K562 (cell line): ENCODE results near the gene KCNQ5. TPM values are rescaled to one million over a fixed set of nuclear protein-coding genes. Genes with fewer than 3 reads are reported as not detected.
A peak's percentile ranks its signal among the peaks of the same experiment; 100 is the strongest.

Experiments used
- ATAC-seq: fragments of 200-7000 bp; cut with Tn5 transposase; 3 replicates; pipeline ENCODE4 v1.9.1; 2020; ENCODE audit warnings: moderate library complexity
- BruUV-seq: library from RNA; stranded (reverse); fragments of 400-500 nt; replicated peaks from 2 replicates; lab custom pipeline; 2021; lab: Mats Ljungman, UMichigan
- CTCF ChIA-PET: fragments of 300-600 bp; formaldehyde crosslinking; extraction: SDS; loops from one replicate; lab custom pipeline; 2021; ENCODE audit warnings: low intra/inter-chr PET ratio; lab: Yijun Ruan, JAX
- POLR2A ChIA-PET: fragments of 300-600, 350-650 bp; sonication (Branson Sonifier 250); formaldehyde crosslinking; extraction: SDS; loops from one replicate; lab custom pipeline; 2021; ENCODE audit warnings: antibody characterized with exemption, inconsistent platforms; lab: Yijun Ruan, JAX
- DNase-seq, 4 experiments: peaks; one replicate each; pipeline versions ENCODE4 v3.0.0 to v3.0.0-alpha.2; 2011 to 2018; ENCODE audit warnings: low spot score in 3 of 4, mixed read lengths in 3 of 4; ENCODE audit errors: extremely low read depth in 1 of 4
- FAIRE-seq: peaks from 2 replicates; lab custom pipeline; 2011; peaks lifted over from hg19 to GRCh38; lab: Jason Lieb, UNC
- H2AFZ ChIP-seq: 2 replicates; pipeline ENCODE4 v1.6.0; 2011; ENCODE audit warnings: low read depth, low read length, control low read depth, inconsistent platforms
- H3K27ac ChIP-seq: fragments of 200-600 bp; 3 replicates; pipeline ENCODE4 v1.8.0; 2011; ENCODE audit warnings: low read depth, mild to moderate bottlenecking, control low read depth, inconsistent platforms, low read length, moderate library complexity, mixed read lengths; ENCODE audit errors: extremely low read depth
- H3K27me3 ChIP-seq, 2 experiments: fragments of 300-600 bp in 1 of 2; 2 replicates in 1 of 2; 3 replicates in 1 of 2; pipeline versions ENCODE4 v1.6.0 to v1.8.0; 2011; ENCODE audit warnings: inconsistent platforms in 2 of 2, low read length in 2 of 2, mild to moderate bottlenecking in 1 of 2, mixed read lengths in 1 of 2, moderate library complexity in 1 of 2; ENCODE audit not compliant: control insufficient read depth in 2 of 2, insufficient read depth in 2 of 2
- H3K36me3 ChIP-seq: fragments of 300-600 bp; 3 replicates; pipeline ENCODE4 v1.8.0; 2011; ENCODE audit warnings: mild to moderate bottlenecking, low read length, inconsistent platforms; ENCODE audit not compliant: control insufficient read depth, insufficient read depth
- H3K4me1 ChIP-seq, 2 experiments: fragments of 200-600 bp in 1 of 2; replicated peaks in 1 of 2; 2 replicates in 1 of 2; 3 replicates in 1 of 2; pipeline versions ENCODE4 v1.5.1 to v1.8.0; 2011; ENCODE audit warnings: inconsistent platforms in 2 of 2, low read length in 2 of 2, mild to moderate bottlenecking in 1 of 2, mixed read lengths in 1 of 2, moderate library complexity in 1 of 2; ENCODE audit not compliant: control insufficient read depth in 2 of 2, insufficient read depth in 2 of 2
- H3K4me2 ChIP-seq: 2 replicates; pipeline ENCODE4 v1.6.1; 2011; ENCODE audit warnings: low read length, control low read depth, inconsistent platforms, mixed read lengths; ENCODE audit not compliant: insufficient read depth
- H3K4me3 ChIP-seq: fragments of 200-600 bp; sonication (generic), shearing (Covaris generic); 2 replicates; pipeline ENCODE4 v1.5.1; 2016; ENCODE audit warnings: control low read depth, inconsistent platforms
- H3K79me2 ChIP-seq: fragments of 200-600 bp; 3 replicates; pipeline ENCODE4 v1.8.0; 2011; ENCODE audit warnings: low read length, inconsistent platforms; ENCODE audit not compliant: control insufficient read depth, insufficient read depth
- H3K9ac ChIP-seq, 2 experiments: 2 replicates each; pipeline versions ENCODE4 v1.6.0 to v1.6.1; 2011; ENCODE audit warnings: low read depth in 2 of 2, low read length in 2 of 2, control low read depth in 1 of 2, inconsistent platforms in 1 of 2, mild to moderate bottlenecking in 1 of 2, mixed read lengths in 1 of 2; ENCODE audit not compliant: insufficient read depth in 1 of 2
- H3K9me1 ChIP-seq: one replicate; pipeline ENCODE4 v1.6.0; 2011; ENCODE audit warnings: inconsistent platforms, mild to moderate bottlenecking, low read length, moderate library complexity; ENCODE audit not compliant: control insufficient read depth, insufficient read depth
- H3K9me3 ChIP-seq: replicated peaks from 2 replicates; pipeline ENCODE4 v1.5.1; 2011; ENCODE audit warnings: low read depth, low read length, inconsistent platforms; ENCODE audit not compliant: control insufficient read depth, insufficient read depth
- H4K20me1 ChIP-seq: replicated peaks from 2 replicates; pipeline ENCODE4 v1.6.1; 2011; ENCODE audit warnings: low read length, inconsistent platforms, mixed read lengths; ENCODE audit not compliant: control insufficient read depth, insufficient read depth
- CBFB ChIP-seq: sonication (generic); formaldehyde crosslinking; IDR thresholded peaks from 2 replicates; pipeline ENCODE4 v1.4.0; 2020; ENCODE audit warnings: mild to moderate bottlenecking, missing genetic modification reagents
- CEBPG ChIP-seq, 3 experiments: fragments of 200-800 bp in 1 of 3; sonication (Bioruptor generic) in 1 of 3; sonication (generic) in 1 of 3; formaldehyde crosslinking in 1 of 3; IDR thresholded peaks in 2 of 3; conservative IDR thresholded peaks in 1 of 3; 2 replicates each; pipeline versions ENCODE4 v1.6.1 to v1.8.0; 2016 to 2022; ENCODE audit warnings: missing compliant biosample characterization in 2 of 3, missing genetic modification characterization in 2 of 3, mild to moderate bottlenecking in 1 of 3, missing genetic modification reagents in 1 of 3
- DMBX1 ChIP-seq: fragments of 250-450 bp; sonication (Bioruptor Pico); IDR thresholded peaks from 2 replicates; pipeline ENCODE4 v1.8.0; 2022; ENCODE audit warnings: inconsistent platforms, mild to moderate bottlenecking, moderate library complexity, borderline replicate concordance
- GTF2E2 ChIP-seq: fragments of 200-800 bp; sonication (Bioruptor generic); IDR thresholded peaks from 2 replicates; pipeline ENCODE4 v1.6.1; 2016; ENCODE audit warnings: missing genetic modification characterization, missing compliant biosample characterization
- MEIS2 ChIP-seq: fragments of 450-650 bp; IDR thresholded peaks from 2 replicates; pipeline ENCODE4 v1.6.1; 2014; ENCODE audit warnings: mild to moderate bottlenecking; ENCODE audit not compliant: partially characterized antibody
- PCBP1 ChIP-seq: fragments of 200-400 bp; formaldehyde crosslinking; IDR thresholded peaks from 2 replicates; pipeline ENCODE4 v1.6.1; 2018; ENCODE audit warnings: mild to moderate bottlenecking, low read depth, low read length; ENCODE audit not compliant: poor library complexity, severe bottlenecking
- SREBF2 ChIP-seq: sonication (generic); formaldehyde crosslinking; IDR thresholded peaks from 2 replicates; pipeline ENCODE4 v1.4.0; 2020; ENCODE audit warnings: mild to moderate bottlenecking, missing genetic modification reagents
- XRCC3 ChIP-seq: fragments of 450-650 bp; IDR thresholded peaks from 2 replicates; pipeline ENCODE4 v1.6.1; 2017; ENCODE audit warnings: mild to moderate bottlenecking, moderate library complexity
- ZNF395 ChIP-seq: fragments of 200-800 bp; sonication (Bioruptor generic); IDR thresholded peaks from 2 replicates; pipeline ENCODE4 v1.6.1; 2017; ENCODE audit warnings: missing genetic modification characterization, missing compliant biosample characterization
- WGBS: fragments of 100-300 bp; shearing (Covaris generic); methylation state at CpG from one replicate; pipeline ENCODE4 v1.1.6; 2016; ENCODE audit warnings: low coverage, mixed read lengths; ENCODE audit not compliant: insufficient coverage; ENCODE audit errors: missing lambda C conversion rate; 5-methylcytosine and 5-hydroxymethylcytosine counted together
- in situ Hi-C: fragments of 300-500 bp; cut with MboI; formaldehyde crosslinking; loops from 4 replicates; pipeline ENCODE4 v1.15.0; 2018; ENCODE audit warnings: inconsistent platforms, mixed read lengths
- intact Hi-C: fragments of 100-400 bp; cut with micrococcal nuclease; formaldehyde crosslinking; loops from 2 replicates; pipeline ENCODE4 v1.14.2; 2022
- polyA plus RNA-seq, 8 experiments: library from polyadenylated mRNA; depleted of rRNA in 4 of 8; stranded (reverse) in 5 of 8; unstranded in 3 of 8; fragments of >200 nt; fragmentation: Nextera tagmentation in 2 of 8; fragmentation: Illumina TruSeq in 1 of 8; extraction: Ambion mirVana in 2 of 8; extraction: Trizol in 1 of 8; gene quantifications; 2 replicates each; pipeline versions ENCODE4 v1.2.1 to v1.2.3, GENCODE V29; 2011 to 2014; ENCODE audit warnings: inconsistent platforms in 1 of 8, missing spikeins in 1 of 8
- total RNA-seq, 7 experiments: library from RNA; depleted of rRNA in 6 of 7; stranded (reverse); fragments of >200 nt in 6 of 7; fragmentation: Illumina TruSeq in 2 of 7; extraction: Trizol in 2 of 7; gene quantifications; 2 replicates each; pipeline versions ENCODE4 v1.2.1 to v1.2.3, GENCODE V29; 2011 to 2021; ENCODE audit warnings: low replicate concordance in 1 of 7
- TF ChIP-seq, protein P1 (sequence below): fragments of 450-650 bp; formaldehyde crosslinking; IDR thresholded peaks from 2 replicates; pipeline ENCODE4 v1.4.0; 2022; ENCODE audit warnings: mild to moderate bottlenecking, moderate library complexity

KCNQ5 gene
- total and polyA plus RNA-seq, 9 of the 15 experiments (the other 6 are each of a cell fraction or from before 2014, with no cell fraction given): 0.31 to 5.9 (median 2.6) TPM

DNA sequence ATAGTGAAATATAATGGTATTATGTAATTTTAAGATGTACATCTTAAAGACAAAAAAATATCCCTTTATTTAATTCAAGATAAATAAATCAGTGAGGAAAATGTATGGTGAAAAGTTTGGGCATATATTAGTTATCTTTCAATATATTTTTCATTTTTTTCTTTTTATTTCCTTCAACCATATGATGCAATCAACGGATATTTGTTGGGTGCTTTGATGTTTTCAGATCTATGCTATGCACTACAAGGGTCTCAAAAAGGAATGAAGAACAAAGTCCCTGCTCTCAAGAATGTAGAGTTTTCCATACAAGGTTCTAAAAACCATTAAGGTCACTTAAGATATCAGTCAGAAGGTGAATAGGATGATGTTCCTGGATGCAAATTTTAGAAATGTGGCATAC lies 345.5 kb downstream of the KCNQ5 start:
- no peak overlapping the region for H3K4me2 ChIP-seq
- WGBS: 7% methylated on average over 1 of the region's 1 CpG
- no peaks in the 10 kb centered on the region for H3K4me1 ChIP-seq
- BruUV-seq: no TSS peak
- intact Hi-C loops: no loop called here
- no peak overlapping the region for H3K9ac ChIP-seq
- ATAC-seq: no peak
- H3K9me3 ChIP-seq: no peaks in the 10 kb centered on the region
- no peak for FAIRE-seq
- no peak for TF ChIP-seq MEIS2
- TF ChIP-seq CEBPG (CRISPR knock-in tag; IDR thresholded peaks at IDR 0.05): no peak
- TF ChIP-seq CEBPG (tag; conservative IDR thresholded peaks at IDR 0.05 in 1 of 2, IDR thresholded peaks at IDR 0.05 in 1 of 2): peak in 1 of 2 experiments; percentile 65; a peak in 2 of 4 replicates
- TF ChIP-seq, all 486 proteins: peak for 1
- Histone ChIP-seq H3K27me3 (no peaks in the 10 kb centered on the region), H3K27ac (no peak overlapping the region), H4K20me1 (no peaks in the 10 kb centered on the region), H3K36me3 (no peaks in the 10 kb centered on the region), H3K9me1 (no peaks in the 10 kb centered on the region), H2AFZ (no peak overlapping the region), H3K4me3 (no peak overlapping the region), H3K79me2 (no peaks in the 10 kb centered on the region)
- no peak for DNase-seq
- in situ Hi-C loops: no loop called here
- ChIA-PET POLR2A (no interaction called here), CTCF (no interaction called here)

DNA sequence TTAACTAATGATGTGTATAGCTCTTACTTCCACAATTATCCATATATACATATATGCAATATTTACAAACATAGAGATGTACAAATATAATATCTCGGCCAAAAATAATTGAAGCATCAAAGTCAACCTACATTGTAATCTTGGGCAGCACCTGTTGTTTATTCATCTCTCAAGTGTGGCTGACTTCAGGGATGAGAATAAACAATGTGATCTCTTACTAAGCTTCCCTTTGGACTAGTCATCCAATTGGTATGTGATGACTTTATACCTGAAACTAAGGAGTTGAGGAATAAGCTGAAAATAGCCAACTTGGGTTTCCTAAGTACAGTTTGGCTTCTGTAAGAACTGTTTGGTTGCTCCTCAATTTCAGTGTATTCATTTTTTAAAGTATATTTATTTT lies 346.8 kb downstream of the KCNQ5 start:
- Histone ChIP-seq H2AFZ (no peak overlapping the region), H3K27ac (no peak overlapping the region), H3K9me1 (no peaks in the 10 kb centered on the region), H3K36me3 (no peaks in the 10 kb centered on the region), H3K9ac (no peak overlapping the region), H4K20me1 (no peaks in the 10 kb centered on the region), H3K79me2 (no peaks in the 10 kb centered on the region), H3K9me3 (no peaks in the 10 kb centered on the region), H3K4me2 (no peak overlapping the region), H3K4me3 (no peak overlapping the region), H3K27me3 (no peaks in the 10 kb centered on the region), H3K4me1 (no peaks in the 10 kb centered on the region)
- intact Hi-C loops: no loop called here
- CTCF ChIA-PET: no interaction called here
- POLR2A ChIA-PET: no interaction called here
- BruUV-seq: no TSS peak
- in situ Hi-C loops: no loop called here
- 20% methylated on average over 1 of the region's 1 CpG for WGBS
- ATAC-seq (no peak), DNase-seq (no peak), FAIRE-seq (no peak)
- TF ChIP-seq PCBP1: no peak
- TF ChIP-seq, protein P1, sequence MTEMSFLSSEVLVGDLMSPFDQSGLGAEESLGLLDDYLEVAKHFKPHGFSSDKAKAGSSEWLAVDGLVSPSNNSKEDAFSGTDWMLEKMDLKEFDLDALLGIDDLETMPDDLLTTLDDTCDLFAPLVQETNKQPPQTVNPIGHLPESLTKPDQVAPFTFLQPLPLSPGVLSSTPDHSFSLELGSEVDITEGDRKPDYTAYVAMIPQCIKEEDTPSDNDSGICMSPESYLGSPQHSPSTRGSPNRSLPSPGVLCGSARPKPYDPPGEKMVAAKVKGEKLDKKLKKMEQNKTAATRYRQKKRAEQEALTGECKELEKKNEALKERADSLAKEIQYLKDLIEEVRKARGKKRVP: no peak
- TF ChIP-seq GTF2E2 (tag): no peak
- no peak for TF ChIP-seq DMBX1 (CRISPR knock-in tag)
- TF ChIP-seq SREBF2 (CRISPR knock-in tag): no peak
- TF ChIP-seq XRCC3: no peak
- TF ChIP-seq ZNF395 (CRISPR knock-in tag): no peak
- no peak for TF ChIP-seq CBFB (CRISPR knock-in tag)
